ENCODE data around the gene GRAPL.
"Not testable (repeated sequence)": the region's sequence is repeated elsewhere in the genome, so short reads cannot be mapped to it uniquely, and the experiment has no call there.

GRAPL gene

DNA sequence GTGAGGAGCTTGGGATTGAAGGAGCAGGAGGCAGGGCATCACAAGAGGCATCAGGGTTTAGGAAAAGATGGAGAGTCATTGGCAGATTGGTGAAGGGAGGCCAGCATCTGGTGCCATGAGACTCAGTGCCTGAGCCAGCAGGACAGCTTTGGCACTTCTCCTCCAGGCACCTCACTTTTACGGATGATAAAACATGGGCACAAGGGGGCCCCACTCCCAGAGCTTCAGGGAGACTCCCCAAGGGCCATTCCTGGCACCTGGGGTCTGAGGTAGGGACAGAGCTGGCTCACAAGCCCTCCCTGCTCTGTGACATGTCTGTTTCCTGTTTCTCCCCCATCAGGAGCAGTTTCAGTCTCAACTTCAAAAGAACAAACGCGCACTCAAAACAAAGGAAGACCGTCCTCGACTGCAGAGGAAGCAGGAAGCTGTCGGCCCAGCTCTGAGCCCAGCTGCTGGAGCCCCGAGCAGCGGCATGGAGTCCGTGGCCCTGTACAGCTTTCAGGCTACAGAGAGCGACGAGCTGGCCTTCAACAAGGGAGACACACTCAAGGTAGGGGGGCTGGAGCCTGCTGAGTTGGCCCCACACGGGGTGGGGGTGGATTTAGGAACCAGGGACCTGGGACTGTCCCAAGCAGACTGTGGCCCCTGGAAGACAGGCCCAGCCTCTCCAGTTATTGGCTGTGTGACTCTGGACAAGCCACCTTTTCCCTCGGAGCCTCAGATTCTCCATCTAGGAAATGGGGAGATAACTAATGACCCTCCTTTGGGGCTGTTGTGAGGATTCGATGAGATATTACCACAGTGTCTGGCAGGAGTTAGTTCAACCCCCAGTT is at the start of gene GRAPL:
Gene GRAPL (plus strand): TSS at position 442 of the 833 bp plus-strand sequence. CDS start 31 bp downstream, at position 473.
- not testable (repeated sequence) for H3K4me1 ChIP-seq (ENCODE audit: control insufficient read depth in 1 of 2, insufficient read depth in 2 of 2, low read length in 2 of 2); H3K9me3 ChIP-seq (ENCODE audit: control insufficient read depth in 1 of 2, low read length in 2 of 2); H3K27me3 ChIP-seq (ENCODE audit: control insufficient read depth in 1 of 2, insufficient read depth in 2 of 2, low read length in 2 of 2)

GRCh38 chr17:19088804-19089685 is 38.3 kb upstream of the GRAPL start:
- not testable (repeated sequence) for H3K27ac ChIP-seq (ENCODE audit: low read depth, low read length); H3K9me3 ChIP-seq (ENCODE audit: control insufficient read depth in 1 of 2, low read length in 2 of 2); H3K4me3 ChIP-seq (ENCODE audit: low read depth in 1 of 2, low read length in 2 of 2); H3K27me3 ChIP-seq (ENCODE audit: control insufficient read depth in 1 of 2, insufficient read depth in 2 of 2, low read length in 2 of 2); H3K36me3 ChIP-seq (ENCODE audit: control insufficient read depth in 1 of 2, insufficient read depth in 2 of 2, low read length in 2 of 2); H3K4me1 ChIP-seq (ENCODE audit: control insufficient read depth in 1 of 2, insufficient read depth in 2 of 2, low read length in 2 of 2); H3K9ac ChIP-seq (ENCODE audit: low read depth in 1 of 2, low read length in 2 of 2)

More for the DNA sequence above, at the start of gene GRAPL:
- H3K9ac ChIP-seq (ENCODE audit: low read depth in 1 of 2, low read length in 2 of 2); H3K4me3 ChIP-seq (ENCODE audit: low read depth in 1 of 2, low read length in 2 of 2); H3K36me3 ChIP-seq (ENCODE audit: control insufficient read depth in 1 of 2, insufficient read depth in 2 of 2, low read length in 2 of 2); H3K27ac ChIP-seq (ENCODE audit: low read depth, low read length): not testable (repeated sequence)

DNA sequence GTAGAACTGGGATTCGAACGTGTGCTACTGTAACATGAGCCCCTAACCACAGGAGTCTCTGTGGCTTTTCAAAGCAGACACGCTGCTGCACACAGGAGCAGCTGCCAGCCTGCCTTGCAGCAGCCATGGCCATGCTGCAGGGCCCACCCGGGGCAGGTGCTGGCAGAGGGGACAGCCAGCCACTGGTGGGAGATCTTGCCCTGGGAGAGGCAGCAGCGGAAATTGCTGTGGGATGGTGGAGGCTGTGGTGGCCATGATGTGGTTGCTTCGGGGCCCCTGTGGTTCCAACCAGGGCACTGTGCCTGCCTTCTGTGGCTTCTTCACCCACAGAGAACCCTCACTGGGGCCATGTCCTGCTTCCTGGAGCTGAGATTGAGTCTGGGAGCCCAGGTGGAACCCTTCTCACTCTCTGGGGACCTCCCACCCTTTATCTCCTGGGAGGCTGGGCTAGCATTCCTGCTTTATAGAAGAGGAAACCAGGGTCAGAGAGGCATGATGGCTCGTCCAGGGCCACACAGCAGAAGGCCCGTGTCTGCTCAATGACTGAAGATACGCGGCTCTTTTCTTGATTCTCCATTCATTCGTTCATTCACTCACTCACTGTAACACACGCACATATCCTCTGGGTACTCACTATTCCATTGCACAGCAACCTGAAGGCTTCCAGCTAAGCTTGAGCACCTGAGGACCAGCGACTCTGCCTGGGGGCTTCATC is 37.2 kb upstream of the GRAPL start:
- not testable (repeated sequence) for H3K9ac ChIP-seq (ENCODE audit: low read depth in 1 of 2, low read length in 2 of 2); H3K27ac ChIP-seq (ENCODE audit: low read depth, low read length); H3K27me3 ChIP-seq (ENCODE audit: control insufficient read depth in 1 of 2, insufficient read depth in 2 of 2, low read length in 2 of 2); H3K4me1 ChIP-seq (ENCODE audit: control insufficient read depth in 1 of 2, insufficient read depth in 2 of 2, low read length in 2 of 2); H3K9me3 ChIP-seq (ENCODE audit: control insufficient read depth in 1 of 2, low read length in 2 of 2); H3K36me3 ChIP-seq (ENCODE audit: control insufficient read depth in 1 of 2, insufficient read depth in 2 of 2, low read length in 2 of 2); H3K4me3 ChIP-seq (ENCODE audit: low read depth in 1 of 2, low read length in 2 of 2)

DNA sequence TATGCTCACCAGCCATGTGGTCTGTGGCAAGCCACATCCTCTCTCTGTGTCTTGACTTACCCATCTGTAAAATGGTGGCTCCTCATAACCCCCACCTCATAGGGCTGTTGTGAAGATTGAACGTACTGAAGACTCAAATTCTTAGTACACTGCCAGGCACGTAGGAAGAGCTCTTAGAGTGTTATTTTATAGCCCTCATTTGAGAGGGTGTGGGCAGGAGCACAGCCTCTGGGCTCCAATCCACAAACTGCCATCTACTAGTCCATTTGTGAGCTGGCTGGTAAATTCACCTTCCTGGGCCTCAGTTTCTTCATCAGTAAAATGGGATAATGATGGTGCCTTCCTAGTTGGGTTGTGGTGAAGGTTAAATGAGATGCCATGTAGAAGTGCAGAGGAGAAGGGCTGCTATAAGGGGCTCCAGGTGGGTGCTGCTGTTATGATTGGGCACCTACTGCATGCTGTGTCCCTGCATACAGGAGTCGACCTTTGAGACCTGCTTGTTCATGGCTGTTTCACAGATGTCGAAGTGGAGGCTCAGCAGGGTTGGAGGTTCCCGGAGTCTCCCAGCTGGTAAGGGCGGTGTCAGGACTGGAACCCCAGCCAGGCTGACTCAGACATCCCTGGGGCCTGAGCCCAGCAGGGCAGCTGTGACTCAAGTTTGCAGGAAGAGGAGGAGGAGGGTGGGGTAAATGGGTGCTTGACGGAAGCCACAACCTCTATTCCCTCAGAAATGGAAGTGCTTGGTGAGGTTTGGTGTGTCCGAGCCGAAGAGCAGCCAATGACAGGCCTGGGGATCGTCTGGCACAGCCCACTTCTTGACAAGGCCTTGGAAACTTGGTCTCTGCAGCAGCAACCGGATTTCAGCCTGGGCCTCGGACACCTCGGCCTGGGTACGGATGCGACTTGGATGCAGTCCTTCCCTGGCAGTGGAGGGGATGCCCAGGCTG is 34.4 kb upstream of the GRAPL start:
- H3K9me3 ChIP-seq (ENCODE audit: control insufficient read depth in 1 of 2, low read length in 2 of 2); H3K27me3 ChIP-seq (ENCODE audit: control insufficient read depth in 1 of 2, insufficient read depth in 2 of 2, low read length in 2 of 2); H3K9ac ChIP-seq (ENCODE audit: low read depth in 1 of 2, low read length in 2 of 2); H3K36me3 ChIP-seq (ENCODE audit: control insufficient read depth in 1 of 2, insufficient read depth in 2 of 2, low read length in 2 of 2); H3K4me1 ChIP-seq (ENCODE audit: control insufficient read depth in 1 of 2, insufficient read depth in 2 of 2, low read length in 2 of 2); H3K27ac ChIP-seq (ENCODE audit: low read depth, low read length); H3K4me3 ChIP-seq (ENCODE audit: low read depth in 1 of 2, low read length in 2 of 2): not testable (repeated sequence)

GRCh38 chr17:19093684-19094438 is 33.5 kb upstream of the GRAPL start:
- not testable (repeated sequence) for H3K9ac ChIP-seq (ENCODE audit: low read depth in 1 of 2, low read length in 2 of 2); H3K27ac ChIP-seq (ENCODE audit: low read depth, low read length); H3K27me3 ChIP-seq (ENCODE audit: control insufficient read depth in 1 of 2, insufficient read depth in 2 of 2, low read length in 2 of 2); H3K4me1 ChIP-seq (ENCODE audit: control insufficient read depth in 1 of 2, insufficient read depth in 2 of 2, low read length in 2 of 2); H3K9me3 ChIP-seq (ENCODE audit: control insufficient read depth in 1 of 2, low read length in 2 of 2); H3K4me3 ChIP-seq (ENCODE audit: low read depth in 1 of 2, low read length in 2 of 2); H3K36me3 ChIP-seq (ENCODE audit: control insufficient read depth in 1 of 2, insufficient read depth in 2 of 2, low read length in 2 of 2)

GRCh38 chr17:19108517-19108916 is 18.9 kb upstream of the GRAPL start:
- H3K4me1 ChIP-seq (ENCODE audit: control insufficient read depth in 1 of 2, insufficient read depth in 2 of 2, low read length in 2 of 2); H3K27me3 ChIP-seq (ENCODE audit: control insufficient read depth in 1 of 2, insufficient read depth in 2 of 2, low read length in 2 of 2); H3K9ac ChIP-seq (ENCODE audit: low read depth in 1 of 2, low read length in 2 of 2); H3K4me3 ChIP-seq (ENCODE audit: low read depth in 1 of 2, low read length in 2 of 2); H3K36me3 ChIP-seq (ENCODE audit: control insufficient read depth in 1 of 2, insufficient read depth in 2 of 2, low read length in 2 of 2); H3K9me3 ChIP-seq (ENCODE audit: control insufficient read depth in 1 of 2, low read length in 2 of 2); H3K27ac ChIP-seq (ENCODE audit: low read depth, low read length): not testable (repeated sequence)

DNA sequence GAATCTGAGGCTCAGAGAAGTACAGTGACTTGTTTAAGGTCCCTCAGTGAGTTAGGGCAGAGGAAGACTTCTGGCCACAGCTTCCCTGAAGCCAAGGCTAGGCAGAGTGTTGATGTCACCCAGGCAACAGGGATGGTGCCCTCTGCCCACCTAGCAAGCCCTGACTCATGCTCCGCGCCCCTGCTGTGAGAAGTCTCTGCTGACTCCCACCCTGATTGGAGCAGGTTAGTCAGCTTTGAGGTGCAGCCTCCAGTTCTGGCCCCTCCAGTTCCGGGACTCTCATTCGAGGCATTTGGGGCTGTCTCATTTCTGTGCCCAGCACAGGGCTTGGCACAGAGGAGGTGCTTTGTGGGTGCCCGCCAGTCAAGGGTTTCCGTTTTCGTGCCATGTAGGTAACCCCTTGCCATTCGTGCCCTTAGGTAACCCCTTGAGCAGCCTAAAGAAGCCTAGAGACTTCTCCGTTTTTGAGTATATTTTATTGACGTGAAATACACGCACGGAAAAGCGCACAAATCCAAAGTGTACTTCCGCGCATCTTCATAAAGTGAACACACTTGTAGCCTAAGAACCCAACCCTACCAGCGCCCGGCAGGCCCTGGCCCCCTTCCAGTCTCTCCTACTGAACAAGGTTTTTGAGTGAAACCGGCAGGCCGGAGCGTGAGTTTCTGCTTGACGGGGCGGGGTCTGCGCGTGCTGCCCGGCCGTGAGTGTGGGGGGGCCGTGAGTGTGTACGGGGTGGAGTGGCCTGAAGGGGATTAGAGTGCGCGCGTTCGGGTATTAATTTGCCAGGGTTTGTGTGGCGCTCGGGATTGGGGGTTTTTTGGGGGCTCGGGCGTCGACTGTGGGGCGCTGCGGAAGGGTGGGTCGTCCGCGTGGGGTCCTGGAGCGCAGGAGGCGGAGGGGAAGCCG is 16.9 kb upstream of the GRAPL start:
- not testable (repeated sequence) for H3K27ac ChIP-seq (ENCODE audit: low read depth, low read length); H3K27me3 ChIP-seq (ENCODE audit: control insufficient read depth in 1 of 2, insufficient read depth in 2 of 2, low read length in 2 of 2); H3K4me1 ChIP-seq (ENCODE audit: control insufficient read depth in 1 of 2, insufficient read depth in 2 of 2, low read length in 2 of 2); H3K4me3 ChIP-seq (ENCODE audit: low read depth in 1 of 2, low read length in 2 of 2); H3K9me3 ChIP-seq (ENCODE audit: control insufficient read depth in 1 of 2, low read length in 2 of 2); H3K36me3 ChIP-seq (ENCODE audit: control insufficient read depth in 1 of 2, insufficient read depth in 2 of 2, low read length in 2 of 2); H3K9ac ChIP-seq (ENCODE audit: low read depth in 1 of 2, low read length in 2 of 2)

DNA sequence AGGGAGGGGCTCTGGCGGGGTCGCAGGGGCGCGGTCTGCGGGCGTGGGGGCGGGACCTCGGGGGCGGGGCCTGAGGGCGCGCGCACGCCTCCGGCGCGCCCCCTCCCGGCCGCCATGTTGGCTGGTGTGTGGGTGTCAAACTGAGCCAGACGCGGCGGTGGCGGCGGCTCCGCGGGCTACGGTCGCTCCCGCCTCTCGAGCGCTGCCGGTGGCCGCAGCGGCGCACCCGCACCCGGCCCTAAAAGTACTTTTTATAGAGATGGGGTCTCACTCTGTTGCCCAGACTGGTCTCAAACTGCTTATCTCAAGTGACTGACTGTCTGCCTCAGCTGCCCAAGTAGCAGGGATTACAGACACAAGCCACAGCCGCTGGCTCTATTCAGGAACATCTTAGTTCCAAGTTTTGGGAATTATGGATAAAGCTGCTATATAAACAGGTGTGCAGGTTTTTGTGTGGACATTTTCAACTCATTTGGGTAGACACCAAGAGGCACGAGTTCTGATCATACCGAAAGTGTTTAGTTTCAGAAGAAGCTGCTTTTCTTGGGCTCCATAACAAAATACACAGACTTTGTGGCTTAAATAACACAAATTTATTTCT is 16.2 kb upstream of the GRAPL start:
- not testable (repeated sequence) for H3K9ac ChIP-seq (ENCODE audit: low read depth in 1 of 2, low read length in 2 of 2); H3K36me3 ChIP-seq (ENCODE audit: control insufficient read depth in 1 of 2, insufficient read depth in 2 of 2, low read length in 2 of 2); H3K4me1 ChIP-seq (ENCODE audit: control insufficient read depth in 1 of 2, insufficient read depth in 2 of 2, low read length in 2 of 2); H3K27me3 ChIP-seq (ENCODE audit: control insufficient read depth in 1 of 2, insufficient read depth in 2 of 2, low read length in 2 of 2); H3K9me3 ChIP-seq (ENCODE audit: control insufficient read depth in 1 of 2, low read length in 2 of 2); H3K27ac ChIP-seq (ENCODE audit: low read depth, low read length)
- peak overlapping the region in 1 of 2 donors; percentile 48 for H3K4me3 ChIP-seq (ENCODE audit: low read depth in 1 of 2, low read length in 2 of 2)
